ENCODE results near the gene MLLT1.

- TF ChIP-seq BRCA1 (IDR thresholded peaks at IDR 0.05; ENCODE audit: low read depth, low read length) (no peak), POLR2A (IDR thresholded peaks at IDR 0.05; ENCODE audit: low read depth, low read length) (no peak), RFX5 (IDR thresholded peaks at IDR 0.05; ENCODE audit: low read depth, low read length) (no peak), BHLHE40 (IDR thresholded peaks at IDR 0.05; ENCODE audit: borderline replicate concordance in 1 of 2, low read depth in 2 of 2, low read length in 1 of 2) (no peak)
These were observed 41.5 kb downstream of the MLLT1 start for GRCh38 chr19:6238256-6238642.
